NCI-H526 treated with DMSO at 0.1 percent for 48 hours (cell line): Measurements from ENCODE around the gene SKA2.
"Not testable (repeated sequence)": the region's sequence is repeated elsewhere in the genome, so short reads cannot be mapped to it uniquely, and the experiment has no call there.

Experiments used
- DNase-seq: peaks from one replicate; lab custom pipeline; 2025; lab: John Stamatoyannopoulos, UW

SKA2 gene, protein sequence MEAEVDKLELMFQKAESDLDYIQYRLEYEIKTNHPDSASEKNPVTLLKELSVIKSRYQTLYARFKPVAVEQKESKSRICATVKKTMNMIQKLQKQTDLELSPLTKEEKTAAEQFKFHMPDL

DNA sequence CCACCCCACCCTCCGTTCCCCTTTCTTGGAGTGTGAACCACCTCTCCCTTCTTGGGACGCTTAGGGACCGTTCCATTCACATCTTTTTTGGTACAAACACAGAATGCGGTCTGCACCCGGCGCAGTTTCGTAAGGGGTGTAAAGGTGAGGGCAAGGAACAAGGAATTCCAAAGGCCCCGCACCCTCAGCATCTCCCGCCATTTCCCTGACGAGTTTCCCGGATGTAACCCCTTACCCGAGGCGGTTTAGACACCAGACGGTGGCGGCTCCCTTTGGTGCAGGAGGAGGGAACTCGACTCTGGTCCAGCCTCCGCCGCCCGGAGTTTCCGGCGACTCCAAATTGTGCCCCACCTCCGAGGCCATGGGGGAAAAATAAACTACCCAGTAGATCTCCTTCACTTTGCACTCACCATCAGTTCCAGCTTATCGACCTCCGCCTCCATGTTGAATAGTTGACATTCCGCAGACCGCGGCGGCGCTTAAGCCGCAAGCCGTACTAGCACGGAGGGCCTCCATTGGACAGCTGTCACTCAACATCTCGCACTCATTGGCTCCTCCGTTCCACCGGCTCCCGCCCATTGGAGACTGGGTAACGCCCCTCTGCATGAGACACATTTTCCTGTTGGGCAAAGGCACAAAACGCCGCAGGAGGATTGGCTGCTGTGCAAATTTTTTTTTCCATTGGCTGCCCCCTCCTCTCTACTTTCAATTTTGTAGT lies at the start of gene SKA2:
SKA2 (minus strand) TSS at position 466 of the 718 bp plus-strand sequence; CDS start at position 443, 23 bp downstream.
- DNase-seq, result peak; percentile 92

DNA sequence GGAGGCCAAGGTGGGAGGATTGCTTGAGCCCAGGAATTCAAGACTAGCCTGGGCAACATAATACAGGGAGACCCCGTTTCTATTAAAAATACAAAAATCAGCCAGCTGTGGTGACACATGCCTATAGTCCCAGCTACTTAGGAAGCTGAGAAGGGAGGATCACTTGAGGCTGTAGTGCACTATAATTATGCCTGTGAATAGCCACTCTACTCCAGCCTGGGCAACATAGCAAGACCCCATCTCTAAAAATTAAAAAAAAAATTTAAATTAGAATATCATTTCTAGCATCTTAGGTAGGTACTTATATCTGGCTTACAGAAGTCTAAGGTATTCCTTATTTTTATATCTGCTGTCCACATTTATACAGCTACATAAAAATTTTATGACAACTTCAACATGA lies 47.3 kb upstream of the SKA2 start:
- no peak for DNase-seq

DNA sequence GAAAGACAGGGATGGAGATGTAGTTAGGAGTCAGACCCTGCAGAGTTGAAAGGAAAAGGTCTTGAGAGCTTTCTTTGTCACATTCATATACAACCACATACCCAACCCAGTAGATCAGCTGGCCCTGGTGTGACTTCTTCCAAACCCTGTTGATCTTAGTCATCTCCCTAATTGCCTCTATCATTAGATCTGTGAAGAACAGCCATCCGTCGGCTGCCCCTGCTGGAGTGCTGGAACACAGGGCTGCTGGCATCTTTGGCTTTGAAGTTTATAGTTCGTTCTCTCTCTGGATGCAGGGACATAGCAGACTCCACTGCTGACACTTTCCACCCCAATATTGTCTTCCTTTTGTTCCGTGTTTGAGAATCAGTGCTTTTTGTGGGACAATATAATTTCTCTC lies 44.4 kb upstream of the SKA2 start:
- DNase-seq, result no peak

DNA sequence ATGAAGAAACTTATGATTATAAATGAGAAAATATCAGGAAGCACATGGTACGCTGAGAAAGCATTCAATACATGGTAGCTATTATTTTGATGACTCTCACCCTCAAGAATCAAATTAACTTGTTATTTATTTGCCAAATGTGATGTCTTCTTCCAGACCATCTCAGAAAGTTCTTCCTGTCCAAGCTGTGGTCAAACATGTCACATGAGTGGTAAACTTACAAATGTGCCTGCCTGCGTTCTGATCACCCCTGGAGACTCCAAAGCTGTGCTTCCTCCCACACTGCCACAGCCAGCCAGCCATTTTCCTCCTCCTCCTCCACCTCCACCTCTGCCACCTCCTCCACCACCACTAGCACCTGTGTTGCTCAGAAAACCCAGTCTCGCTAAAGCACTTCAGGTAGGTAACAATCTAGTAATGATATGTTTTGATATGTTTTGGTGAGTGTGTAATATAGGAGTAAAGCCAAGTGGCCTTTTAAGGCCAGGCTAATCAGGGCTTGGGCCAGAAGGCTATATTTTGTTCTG lies 38.4 kb upstream of the SKA2 start:
- DNase-seq, result no peak

DNA sequence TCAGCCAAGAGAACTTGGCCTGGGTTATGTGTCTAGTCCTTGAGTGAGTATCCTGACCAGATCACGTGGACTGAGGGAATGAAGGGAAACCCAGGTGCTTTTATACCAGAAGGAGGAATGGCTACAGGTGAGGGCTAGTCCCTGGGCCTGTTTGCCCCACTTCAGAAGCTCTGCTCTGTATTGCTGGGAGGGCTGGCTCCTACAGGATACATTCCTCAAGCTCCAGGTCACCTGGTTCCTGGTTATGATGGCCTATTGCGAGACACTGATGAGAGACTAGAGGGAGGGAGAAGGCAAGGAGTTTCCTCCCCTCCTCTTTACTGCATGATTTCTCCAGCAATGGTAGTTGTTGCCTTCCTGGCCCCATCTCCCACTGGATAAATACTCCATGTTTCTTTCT lies 35.8 kb upstream of the SKA2 start:
- no peak for DNase-seq

DNA sequence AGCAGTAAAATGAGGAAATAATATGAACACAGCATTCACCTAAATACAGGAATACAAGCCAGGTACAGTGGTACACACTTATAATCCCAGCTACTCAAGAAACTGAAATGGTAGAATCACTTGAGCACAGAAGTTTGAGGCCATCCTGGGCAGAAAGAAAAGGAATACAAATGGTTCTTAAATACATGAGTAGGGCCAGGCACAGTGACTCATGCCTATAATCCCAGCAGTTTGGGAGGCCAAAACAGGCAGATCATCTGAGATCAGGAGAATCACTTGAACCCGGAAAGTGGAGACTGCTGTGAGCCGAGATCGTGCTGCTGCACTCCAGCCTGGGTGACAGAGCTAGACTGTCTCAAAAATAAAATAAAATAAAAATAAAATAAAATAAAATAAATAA lies 31.9 kb upstream of the SKA2 start:
- DNase-seq, result no peak

DNA sequence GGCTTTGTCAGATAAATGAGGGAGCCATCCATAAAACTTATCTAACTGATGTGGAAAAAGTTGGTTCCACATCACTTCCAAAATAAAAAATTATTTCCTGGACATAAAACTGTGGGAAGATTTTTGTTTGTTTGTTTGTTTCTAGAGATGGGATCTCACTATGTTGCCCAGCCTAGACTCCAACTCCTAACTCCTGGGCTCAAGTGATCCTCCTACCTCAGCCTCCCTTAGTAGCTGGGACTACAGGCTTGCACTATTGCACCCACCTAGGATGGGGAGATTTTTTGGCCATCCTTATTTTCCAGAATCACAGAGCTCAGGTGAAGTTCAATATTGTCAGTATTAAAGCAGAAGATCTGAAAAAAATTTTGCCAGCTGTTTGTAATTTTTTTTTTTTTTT lies 31.0 kb upstream of the SKA2 start:
- no peak for DNase-seq

DNA sequence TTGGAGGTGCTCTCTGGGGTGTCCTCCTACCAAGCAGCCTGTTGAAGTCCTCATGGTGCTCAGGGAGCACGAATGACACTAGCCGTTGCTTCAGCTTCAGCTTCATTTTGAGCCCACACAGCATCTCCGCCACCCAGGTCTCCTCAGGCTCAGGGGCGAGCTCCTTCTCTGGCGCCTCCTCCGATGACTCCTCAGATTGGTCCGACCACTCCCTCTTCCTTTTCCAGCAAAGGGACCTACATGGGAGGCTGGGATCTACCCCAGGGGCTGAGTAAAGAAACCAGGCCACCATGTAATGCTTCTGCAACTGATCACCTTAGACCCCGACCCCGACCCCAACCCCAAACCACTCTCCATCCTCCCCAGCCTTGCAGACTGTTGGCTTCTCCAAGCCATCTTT lies 26.5 kb upstream of the SKA2 start:
- DNase-seq, result no peak

DNA sequence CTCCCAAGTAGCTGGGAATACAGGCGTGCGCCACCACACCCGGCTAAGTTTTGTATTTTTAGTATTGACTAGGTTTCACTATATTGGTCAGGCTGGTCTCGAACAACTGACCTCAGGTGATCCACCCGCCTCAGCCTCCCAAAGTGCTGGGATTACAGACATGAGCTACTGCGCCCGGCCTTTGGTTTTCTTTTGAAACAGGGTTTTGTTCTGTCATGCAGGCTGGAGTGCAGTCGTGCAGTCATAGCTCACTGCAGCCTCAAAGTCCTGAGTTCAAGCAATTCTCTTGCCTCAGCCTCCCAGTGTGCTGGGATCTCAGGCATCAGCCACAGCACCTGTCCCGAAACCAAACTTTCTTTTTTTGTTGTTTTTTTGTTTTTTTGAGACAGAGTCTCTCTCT lies 25.6 kb upstream of the SKA2 start:
- DNase-seq, result no peak

DNA sequence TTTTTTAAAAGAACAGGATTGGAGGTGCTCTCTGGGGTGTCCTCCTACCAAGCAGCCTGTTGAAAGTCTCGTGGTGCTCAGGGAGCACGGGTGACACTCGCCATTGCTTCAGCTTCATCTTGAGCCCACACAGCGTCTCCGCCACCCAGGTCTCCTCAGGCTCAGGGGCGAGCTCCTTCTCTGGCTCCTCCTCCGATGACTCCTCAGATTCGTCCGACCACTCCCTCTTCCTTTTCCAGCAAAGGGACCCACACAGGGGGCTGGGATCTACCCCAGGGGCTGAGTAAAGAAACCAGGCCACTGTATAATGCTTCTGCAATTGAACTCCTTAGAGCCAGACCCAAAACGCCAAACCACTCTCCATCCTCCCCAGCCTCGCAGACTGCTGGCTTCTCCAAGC lies 24.6 kb upstream of the SKA2 start:
- DNase-seq, result not testable (repeated sequence)

DNA sequence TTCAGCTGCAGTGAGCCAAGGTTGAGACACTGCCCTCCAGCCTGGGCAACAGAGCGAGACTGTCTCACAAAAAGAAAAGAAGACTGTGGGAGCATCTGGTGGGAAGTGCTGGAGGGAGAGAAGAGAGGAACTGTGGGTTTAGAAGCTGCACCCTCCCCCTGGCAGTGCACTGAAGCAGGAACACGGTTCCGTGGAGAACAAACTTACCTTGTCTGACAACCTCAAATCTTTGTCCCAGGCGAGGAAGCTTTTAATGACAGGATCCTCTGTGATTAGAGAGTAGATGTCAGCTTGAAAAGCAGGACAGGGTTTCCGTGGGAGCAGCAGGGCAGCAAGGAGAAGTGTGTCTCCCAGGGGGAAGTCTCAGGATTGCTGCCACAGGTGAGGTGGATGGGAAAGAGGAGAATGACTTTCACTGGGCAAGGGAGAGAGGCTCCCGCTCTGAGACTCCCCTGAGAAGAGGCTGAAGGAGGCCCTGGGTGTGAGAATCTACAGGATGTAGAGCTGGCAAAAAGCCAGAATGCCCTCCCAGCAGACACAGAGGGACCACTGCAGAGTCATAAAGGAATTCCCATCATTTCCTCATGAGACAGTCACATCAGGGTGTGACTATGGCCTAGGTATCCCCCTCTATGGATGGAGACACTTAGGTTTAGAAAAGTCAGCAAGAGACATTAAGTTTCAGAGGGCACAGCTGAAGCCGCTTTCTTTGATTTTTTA lies 23.4 kb upstream of the SKA2 start:
- DNase-seq, result no peak

DNA sequence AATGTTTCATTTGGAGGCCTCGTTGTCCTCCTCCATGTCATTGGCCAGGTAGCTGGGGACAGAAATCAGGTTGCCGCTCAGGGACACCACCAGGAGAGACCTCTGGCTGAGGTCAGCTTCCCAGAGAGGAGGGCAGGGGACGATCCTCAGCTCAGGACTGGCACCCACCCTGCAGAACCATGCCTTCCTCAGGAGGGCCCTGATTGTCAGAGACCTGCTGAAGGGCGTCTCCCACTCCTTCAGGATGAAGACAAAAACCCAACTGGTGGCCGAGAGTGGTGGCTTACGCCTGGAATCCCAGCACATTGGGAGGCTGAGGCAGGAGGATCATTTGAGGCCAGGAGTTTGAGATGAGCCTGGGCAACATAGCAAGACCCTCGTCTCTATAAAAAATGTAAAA lies 20.1 kb upstream of the SKA2 start:
- no peak for DNase-seq

DNA sequence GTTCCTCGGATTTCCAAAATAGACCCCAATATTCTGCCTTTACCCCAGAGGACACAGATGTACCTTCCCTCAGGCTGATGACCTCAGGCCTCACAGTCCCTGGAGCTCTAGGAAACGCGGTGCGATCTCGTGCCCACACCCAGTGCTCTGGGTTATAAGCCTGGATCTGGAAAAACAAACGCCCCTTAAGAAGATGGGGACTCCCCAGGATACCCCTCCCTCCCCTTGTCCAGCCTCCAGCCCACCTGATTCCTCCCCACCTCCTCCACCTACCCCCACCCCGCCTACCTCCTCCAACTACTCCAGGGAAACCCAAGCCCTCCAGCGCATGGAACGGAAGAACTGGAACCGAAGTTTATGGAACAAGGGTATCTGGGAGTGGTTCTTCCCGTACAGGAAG lies 19.7 kb upstream of the SKA2 start:
- DNase-seq, result no peak

DNA sequence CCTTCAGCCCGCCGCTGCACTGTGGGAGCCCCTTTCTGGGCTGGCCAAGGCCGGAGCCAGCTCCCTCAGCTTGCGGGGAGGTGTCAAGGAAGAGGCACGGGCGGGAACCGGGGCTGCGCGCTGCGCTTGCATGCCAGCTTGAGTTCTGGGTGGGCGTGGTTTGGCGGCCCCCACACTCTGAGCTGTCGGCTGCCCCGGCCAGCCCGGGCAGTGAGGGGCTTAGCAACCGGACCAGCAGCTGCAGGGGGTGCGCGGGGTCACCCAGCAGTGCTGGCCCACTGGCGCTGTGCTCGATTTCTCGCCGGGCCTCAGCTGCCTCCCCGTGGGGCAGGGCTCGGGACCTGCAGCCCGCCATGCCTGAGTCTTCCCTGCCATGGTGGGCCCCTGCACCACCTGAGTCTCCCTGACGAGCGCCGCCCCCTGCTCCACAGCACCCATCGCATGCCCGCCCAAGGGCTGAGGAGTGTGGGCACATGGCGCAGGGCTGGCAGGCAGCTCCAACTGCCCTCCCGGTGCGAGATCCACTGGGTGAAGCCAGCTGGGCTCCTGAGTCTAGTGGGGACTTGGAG lies 17.5 kb upstream of the SKA2 start:
- DNase-seq, result no peak

DNA sequence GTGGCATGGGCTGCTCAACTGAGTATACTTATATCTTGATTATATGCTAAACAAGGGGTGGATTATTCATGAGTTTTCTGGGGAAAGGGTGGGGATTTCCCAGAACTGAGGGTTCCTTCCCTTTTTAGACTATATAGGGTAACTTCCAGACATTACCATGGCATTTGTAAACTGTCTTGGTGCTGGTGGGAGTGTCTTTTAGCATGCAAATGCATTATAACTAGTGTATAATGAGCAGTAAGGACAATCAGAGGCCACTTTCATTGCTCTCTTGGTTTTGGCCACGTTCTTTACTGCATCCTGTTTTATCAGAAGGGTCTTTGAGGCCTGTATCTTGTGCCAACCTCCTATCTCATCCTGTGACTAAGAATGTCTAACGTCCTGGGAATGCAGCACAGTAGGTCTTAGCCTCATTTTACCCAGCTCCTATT lies 12.6 kb upstream of the SKA2 start:
- DNase-seq, result no peak

DNA sequence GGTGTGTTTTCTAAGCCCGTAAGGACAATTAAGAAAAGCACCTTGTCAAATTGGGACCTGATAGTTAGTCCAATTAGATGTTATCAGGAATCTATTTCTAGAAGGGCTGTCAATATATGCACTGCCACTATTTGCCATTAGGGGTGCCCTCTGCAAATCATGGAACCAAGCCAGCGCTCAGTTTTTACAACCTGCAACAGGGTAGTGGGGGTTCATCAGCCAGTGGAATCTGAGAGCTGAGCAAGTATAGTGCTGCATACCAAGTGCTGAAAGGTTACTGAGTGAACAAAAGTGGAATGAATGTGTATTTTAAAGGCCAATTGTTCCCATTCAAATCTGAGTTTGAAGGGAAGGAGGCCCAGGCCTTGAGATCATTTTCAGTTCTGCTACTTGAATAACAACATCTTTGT lies 11.0 kb upstream of the SKA2 start:
- DNase-seq, result peak; percentile 12

DNA sequence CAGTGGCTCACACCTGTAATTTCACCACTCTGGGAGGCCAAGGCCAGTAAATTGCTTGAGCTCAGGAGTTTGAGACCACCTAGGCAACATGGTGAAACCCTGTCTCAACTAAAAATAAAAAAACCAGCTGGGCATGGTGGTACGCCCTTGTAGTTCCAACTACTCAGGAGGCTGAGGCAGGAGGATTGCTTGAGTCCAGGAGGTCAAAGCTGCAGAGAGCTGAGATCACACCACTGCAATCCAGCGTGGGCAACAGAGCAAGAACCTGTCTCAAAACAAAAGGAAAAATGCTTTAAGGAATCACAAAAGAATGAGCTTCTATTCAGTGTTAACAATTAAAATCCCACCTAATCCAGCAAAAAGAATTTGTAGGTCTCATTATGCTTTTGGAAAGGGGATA lies 6.5 kb upstream of the SKA2 start:
- DNase-seq, result no peak

DNA sequence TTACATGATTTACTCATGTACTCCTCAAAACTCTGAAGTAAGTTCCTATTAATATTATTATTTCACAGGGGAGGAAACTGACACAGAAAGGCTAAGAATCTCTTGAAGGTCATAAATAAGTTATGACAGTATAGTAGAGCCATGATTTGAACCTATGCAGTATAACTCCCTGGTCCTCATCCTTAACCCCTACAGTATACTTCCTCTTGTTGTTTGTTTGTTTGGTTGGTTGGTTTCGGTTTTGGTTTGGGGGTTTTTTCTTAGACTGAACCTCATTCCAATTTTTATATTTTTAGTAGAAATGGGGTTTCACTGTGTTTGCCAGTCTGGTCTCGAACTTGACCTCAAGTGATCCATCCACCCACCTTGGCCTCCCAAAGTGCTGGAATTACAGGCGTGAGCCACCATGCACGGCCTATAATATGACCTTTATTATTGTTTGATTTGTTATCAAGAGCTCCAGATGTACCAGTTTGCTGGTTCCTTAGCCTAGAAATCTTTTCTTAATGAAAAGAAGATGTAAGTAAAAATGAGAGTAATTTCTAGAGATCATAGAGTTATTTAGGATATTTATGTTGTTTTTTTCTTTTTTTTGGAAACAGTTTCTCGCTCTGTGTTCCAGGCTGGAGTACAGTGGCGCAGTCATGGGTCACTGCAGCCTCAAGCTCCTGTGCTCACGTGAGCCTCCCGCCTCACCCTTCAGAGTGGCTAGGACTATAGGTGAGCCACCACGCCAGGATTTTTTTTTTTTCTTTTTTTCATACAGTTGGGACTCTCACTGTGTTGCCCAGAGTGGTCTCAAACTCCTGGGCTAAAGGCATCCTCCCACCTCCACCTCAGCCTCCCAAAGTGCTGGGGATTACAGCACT lies 5.4 kb upstream of the SKA2 start:
- DNase-seq, result no peak

DNA sequence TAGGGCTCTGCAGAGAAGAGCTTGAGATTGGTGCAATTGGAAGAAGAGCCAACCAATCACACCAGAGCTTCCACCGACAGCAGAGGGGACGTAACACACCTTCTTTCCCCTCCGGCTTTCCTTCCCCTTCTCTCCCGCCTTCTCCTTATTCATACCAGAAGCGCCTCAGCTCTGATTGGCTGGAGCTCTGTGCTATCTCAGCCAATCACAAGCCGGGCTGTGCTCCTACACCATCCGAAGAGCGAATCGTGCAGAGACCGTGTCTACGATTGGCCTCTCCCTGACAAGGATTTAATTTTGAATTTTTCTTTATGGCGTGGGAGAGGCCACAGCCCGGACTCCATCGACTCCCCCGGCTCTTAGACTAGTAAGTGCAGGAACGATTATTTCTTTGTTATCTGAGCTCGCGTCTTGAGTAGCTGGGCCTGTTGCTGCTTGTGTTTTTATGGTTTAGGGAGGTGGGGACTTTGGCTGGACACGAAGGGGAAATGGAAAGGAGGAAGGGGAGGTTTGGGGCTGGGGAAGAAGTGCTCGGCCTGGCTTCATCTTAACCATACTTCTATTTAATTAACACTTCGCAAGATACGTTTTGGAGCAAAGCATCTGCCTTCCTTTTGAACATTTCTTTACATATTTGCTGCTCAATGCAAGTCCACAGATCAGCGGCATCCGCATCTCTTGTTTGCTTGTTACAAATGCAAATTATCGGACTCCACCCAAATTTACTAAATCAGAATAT lies 622 bp upstream of the SKA2 start, which contains the start of gene PRR11:
PRR11 (plus strand) TSS at position 308 of the 739 bp plus-strand sequence. CDS start 14,007 bp downstream, outside the sequence.
- DNase-seq, result peak; percentile 99

DNA sequence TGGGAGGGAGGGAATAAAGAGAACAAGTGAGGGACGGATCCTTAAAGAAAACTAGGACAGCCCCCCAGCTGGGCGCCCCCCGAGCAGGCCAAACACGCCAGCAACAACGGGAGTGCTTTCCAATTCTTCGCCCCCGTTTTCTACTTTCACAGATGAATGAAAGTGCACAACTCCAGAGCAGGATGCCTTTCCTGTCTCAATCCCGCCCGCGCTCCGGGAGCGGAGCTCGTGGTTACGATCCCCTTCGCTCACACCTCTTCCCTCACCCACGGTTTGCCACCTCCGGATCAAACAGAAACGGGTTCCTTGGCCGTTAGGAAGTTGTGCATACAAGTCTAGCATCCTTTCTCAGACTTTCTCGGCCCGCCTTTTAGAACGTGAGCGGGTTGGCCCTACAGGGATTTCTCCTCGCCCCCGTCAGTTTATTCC lies 680 bp downstream of the SKA2 start:
- no peak for DNase-seq

DNA sequence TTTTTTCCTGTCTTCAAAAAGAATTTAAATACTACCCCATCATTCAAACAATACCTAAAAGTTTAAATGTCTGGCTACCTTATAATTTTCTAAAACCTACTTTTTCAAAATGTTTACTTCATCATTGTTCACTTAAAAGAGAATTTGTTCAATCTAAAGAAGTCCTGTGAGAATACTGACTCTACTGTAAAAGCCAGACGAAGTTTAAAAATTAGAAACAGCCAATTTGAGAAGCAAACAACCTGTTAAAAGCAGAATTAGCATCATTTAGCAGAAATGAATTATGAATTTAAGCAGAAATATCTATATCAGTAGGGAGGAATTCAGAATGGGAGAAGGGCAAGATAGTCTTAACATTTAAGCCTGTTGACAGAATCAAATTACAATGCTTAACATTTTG lies 2.1 kb downstream of the SKA2 start:
- peak; percentile 11 for DNase-seq
